Fibroblast of lung (primary cell): ENCODE data around the gene MTHFSD. TPM values are rescaled to one million over a fixed set of nuclear protein-coding genes. Genes with fewer than 3 reads are reported as not detected.
A peak's percentile ranks its signal among the peaks of the same experiment; 100 is the strongest.

Experiments
- DNase-seq, 2 donors: peaks; one replicate each; pipeline versions ENCODE4 v3.0.0 to v3.0.0-alpha.2; 2010; ENCODE audit warnings: low read depth in 2 of 2
- H2AFZ ChIP-seq: 2 replicates; pipeline ENCODE4 v1.5.1; 2012; ENCODE audit warnings: low read length, control low read depth, inconsistent platforms
- H3K27ac ChIP-seq: 2 replicates; pipeline ENCODE4 v1.5.1; 2011; ENCODE audit warnings: low read length, control low read depth; ENCODE audit not compliant: insufficient read depth
- H3K27me3 ChIP-seq: 2 replicates; pipeline ENCODE4 v1.5.1; 2011; ENCODE audit warnings: mild to moderate bottlenecking, low read length; ENCODE audit not compliant: control insufficient read depth, insufficient read depth
- H3K36me3 ChIP-seq: 2 replicates; pipeline ENCODE4 v1.5.1; 2011; ENCODE audit warnings: low read length; ENCODE audit not compliant: control insufficient read depth, insufficient read depth
- H3K4me1 ChIP-seq: 2 replicates; pipeline ENCODE4 v1.5.1; 2011; ENCODE audit warnings: low read length; ENCODE audit not compliant: control insufficient read depth, insufficient read depth; ENCODE audit errors: extremely low read depth
- H3K4me2 ChIP-seq: 2 replicates; pipeline ENCODE4 v1.5.1; 2011; ENCODE audit warnings: low read length, control low read depth; ENCODE audit not compliant: insufficient read depth; ENCODE audit errors: extremely low read depth
- H3K4me3 ChIP-seq, 4 experiments: fragments of 200-600 bp in 1 of 4; sonication (generic) in 1 of 4; replicated peaks in 1 of 4; 2 replicates each; pipeline ENCODE4 v1.5.1; 2011 to 2016; ENCODE audit warnings: low read length in 4 of 4, low read depth in 3 of 4, mild to moderate bottlenecking in 3 of 4, control low read depth in 2 of 4, inconsistent platforms in 1 of 4, mixed read lengths in 1 of 4; ENCODE audit not compliant: insufficient read depth in 1 of 4; ENCODE audit errors: control extremely low read depth in 1 of 4
- H3K79me2 ChIP-seq: 2 replicates; pipeline ENCODE4 v1.5.1; 2012; ENCODE audit warnings: mild to moderate bottlenecking, low read length, inconsistent platforms; ENCODE audit not compliant: control insufficient read depth, insufficient read depth
- H3K9ac ChIP-seq: 2 replicates; pipeline ENCODE4 v1.5.1; 2011; ENCODE audit warnings: mild to moderate bottlenecking, low read length, control low read depth; ENCODE audit not compliant: insufficient read depth
- H3K9me3 ChIP-seq: 2 replicates; pipeline ENCODE4 v1.5.1; 2012; ENCODE audit warnings: low read depth, low read length; ENCODE audit not compliant: control insufficient read depth, insufficient read depth
- H4K20me1 ChIP-seq: 2 replicates; pipeline ENCODE4 v1.5.1; 2011; ENCODE audit warnings: low read length; ENCODE audit not compliant: control insufficient read depth, insufficient read depth; ENCODE audit errors: extremely low read depth
- CTCF ChIP-seq, 2 donors: IDR thresholded peaks in 1 of 2; conservative IDR thresholded peaks in 1 of 2; 1 replicate in 1 of 2; 2 replicates in 1 of 2; pipeline ENCODE4 v1.5.1; 2011 to 2012; ENCODE audit warnings: low read length in 2 of 2, control low read depth in 1 of 2, inconsistent platforms in 1 of 2, low read depth in 1 of 2, mild to moderate bottlenecking in 1 of 2
- EZH2 ChIP-seq: IDR thresholded peaks from 2 replicates; pipeline ENCODE4 v1.5.1; 2012; ENCODE audit warnings: low read length, control low read depth, mild to moderate bottlenecking; ENCODE audit errors: missing control alignments
- polyA plus RNA-seq, 2 donors: library from polyadenylated mRNA; depleted of rRNA in 1 of 2; stranded (reverse) in 1 of 2; unstranded in 1 of 2; fragments of >200 nt; gene quantifications; 2 replicates each; pipeline ENCODE4 v1.2.1, GENCODE V29; 2011 to 2012; ENCODE audit warnings: missing spikeins in 1 of 2
- total RNA-seq: library from RNA; depleted of rRNA; stranded (reverse); fragments of >200 nt; gene quantifications from 2 replicates; pipeline ENCODE4 v1.2.1, GENCODE V29; 2014

MTHFSD gene
- total and polyA plus RNA-seq, 2 donors (not counting 1 experiment from before 2014, with no cell fraction given) = 13.1 to 19.3 TPM

- H3K9ac ChIP-seq = no peak overlapping the region
Measured at GRCh38 chr16:86572041-86572521, 17.0 kb upstream of the MTHFSD start.

DNA sequence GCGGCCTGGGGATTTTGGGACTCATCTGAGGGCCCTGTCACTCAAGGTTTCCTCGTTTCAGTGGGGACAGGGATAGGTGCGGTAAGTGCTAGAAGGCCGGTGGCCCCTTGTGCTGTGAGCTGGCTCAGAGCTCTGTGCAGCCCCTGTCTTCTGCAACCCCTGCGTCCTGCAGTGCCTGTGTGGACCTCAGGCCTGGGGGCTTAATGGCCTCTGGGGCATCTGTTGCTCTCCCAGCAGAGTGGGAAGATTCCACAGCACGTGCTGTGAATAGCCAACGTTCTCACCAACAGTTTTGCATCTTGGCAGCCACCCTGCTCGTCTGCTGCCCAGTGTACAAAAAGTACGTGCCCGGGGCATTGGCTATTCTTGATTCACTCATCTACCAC, 16.5 kb upstream of the MTHFSD start:
- Histone ChIP-seq H3K4me2 (no peak overlapping the region), H3K4me3 (no peak overlapping the region), H3K79me2 (peaks cover 62% of the 10 kb centered on the region), H3K9ac (no peak overlapping the region), H3K27me3 (no peaks in the 10 kb centered on the region), H3K4me1 (peaks cover 2% of the 10 kb centered on the region), H3K9me3 (no peaks in the 10 kb centered on the region), H3K27ac (no peak overlapping the region), H3K36me3 (peaks cover 6% of the 10 kb centered on the region), H2AFZ (no peak overlapping the region), H4K20me1 (no peaks in the 10 kb centered on the region)
- no peak for TF ChIP-seq EZH2
- TF ChIP-seq CTCF (conservative IDR thresholded peaks at IDR 0.05 in 1 of 2, IDR thresholded peaks at IDR 0.05 in 1 of 2; ENCODE audit: low read depth in 1 of 2, low read length in 2 of 2) = no peak
- DNase-seq = no peak

More at GRCh38 chr16:86572041-86572521, 17.0 kb upstream of the MTHFSD start:
- Histone ChIP-seq H3K79me2 (peaks cover 68% of the 10 kb centered on the region), H3K36me3 (peaks cover 6% of the 10 kb centered on the region), H3K4me3 (no peak overlapping the region), H4K20me1 (no peaks in the 10 kb centered on the region), H3K4me1 (peaks cover 3% of the 10 kb centered on the region), H3K27me3 (no peaks in the 10 kb centered on the region), H2AFZ (no peak overlapping the region), H3K27ac (no peak overlapping the region), H3K9me3 (no peaks in the 10 kb centered on the region), H3K4me2 (no peak overlapping the region)
- TF ChIP-seq CTCF (conservative IDR thresholded peaks at IDR 0.05 in 1 of 2, IDR thresholded peaks at IDR 0.05 in 1 of 2; ENCODE audit: low read depth in 1 of 2, low read length in 2 of 2) (no peak), EZH2 (no peak)
- no peak for DNase-seq

- Histone ChIP-seq H3K4me1 (peaks cover 2% of the 10 kb centered on the region), H3K79me2 (peaks cover 61% of the 10 kb centered on the region), H3K9me3 (no peaks in the 10 kb centered on the region), H4K20me1 (no peaks in the 10 kb centered on the region), H2AFZ (no peak overlapping the region), H3K9ac (no peak overlapping the region), H3K4me3 (peak overlapping the region in 3 of 4 experiments; percentile 10 to 91 (median 74)), H3K27ac (no peak overlapping the region), H3K36me3 (peaks cover 6% of the 10 kb centered on the region), H3K27me3 (no peaks in the 10 kb centered on the region), H3K4me2 (peak overlapping the region; percentile 85)
- DNase-seq = peak in 1 of 2 donors; percentile 36
- TF ChIP-seq EZH2 (no peak), CTCF (conservative IDR thresholded peaks at IDR 0.05 in 1 of 2, IDR thresholded peaks at IDR 0.05 in 1 of 2; ENCODE audit: low read depth in 1 of 2, low read length in 2 of 2) (no peak)
Measured at GRCh38 chr16:86570558-86571529, 15.8 kb upstream of the MTHFSD start.
